GM13976 (cell line): ENCODE results near the gene CCNL2.

Experiments
- DNase-seq: peaks from one replicate; pipeline ENCODE4 v3.0.0; 2012; ENCODE audit warnings: low spot score
- in situ Hi-C: fragments of 300-500 bp; cut with MboI; formaldehyde crosslinking; loops from one replicate; pipeline ENCODE4 v1.12.0; 2022; ENCODE audit warnings: low sequenced_read_pairs, mixed read lengths, inconsistent platforms; ENCODE audit not compliant: unreplicated experiment
- TF ChIP-seq, protein P1 (sequence below): IDR thresholded peaks from 2 replicates; pipeline ENCODE4 v1.5.1; 2012; ENCODE audit warnings: borderline replicate concordance, mild to moderate bottlenecking; ENCODE audit not compliant: insufficient read depth; ENCODE audit errors: extremely low read depth, missing control alignments, control extremely low read depth

The CCNL2 gene

GRCh38 chr1:1426496-1427105 lies 27.5 kb upstream of the CCNL2 start:
- peak; percentile 35 for DNase-seq
- in situ Hi-C loops = no loop called here
- TF ChIP-seq, protein P1, sequence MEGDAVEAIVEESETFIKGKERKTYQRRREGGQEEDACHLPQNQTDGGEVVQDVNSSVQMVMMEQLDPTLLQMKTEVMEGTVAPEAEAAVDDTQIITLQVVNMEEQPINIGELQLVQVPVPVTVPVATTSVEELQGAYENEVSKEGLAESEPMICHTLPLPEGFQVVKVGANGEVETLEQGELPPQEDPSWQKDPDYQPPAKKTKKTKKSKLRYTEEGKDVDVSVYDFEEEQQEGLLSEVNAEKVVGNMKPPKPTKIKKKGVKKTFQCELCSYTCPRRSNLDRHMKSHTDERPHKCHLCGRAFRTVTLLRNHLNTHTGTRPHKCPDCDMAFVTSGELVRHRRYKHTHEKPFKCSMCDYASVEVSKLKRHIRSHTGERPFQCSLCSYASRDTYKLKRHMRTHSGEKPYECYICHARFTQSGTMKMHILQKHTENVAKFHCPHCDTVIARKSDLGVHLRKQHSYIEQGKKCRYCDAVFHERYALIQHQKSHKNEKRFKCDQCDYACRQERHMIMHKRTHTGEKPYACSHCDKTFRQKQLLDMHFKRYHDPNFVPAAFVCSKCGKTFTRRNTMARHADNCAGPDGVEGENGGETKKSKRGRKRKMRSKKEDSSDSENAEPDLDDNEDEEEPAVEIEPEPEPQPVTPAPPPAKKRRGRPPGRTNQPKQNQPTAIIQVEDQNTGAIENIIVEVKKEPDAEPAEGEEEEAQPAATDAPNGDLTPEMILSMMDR = no peak

- peak; percentile 32 for DNase-seq
- in situ Hi-C loops = no loop called here
- TF ChIP-seq, protein P1 = no peak
Measured at GRCh38 chr1:1425753-1426495, 26.8 kb upstream of the CCNL2 start.

DNA sequence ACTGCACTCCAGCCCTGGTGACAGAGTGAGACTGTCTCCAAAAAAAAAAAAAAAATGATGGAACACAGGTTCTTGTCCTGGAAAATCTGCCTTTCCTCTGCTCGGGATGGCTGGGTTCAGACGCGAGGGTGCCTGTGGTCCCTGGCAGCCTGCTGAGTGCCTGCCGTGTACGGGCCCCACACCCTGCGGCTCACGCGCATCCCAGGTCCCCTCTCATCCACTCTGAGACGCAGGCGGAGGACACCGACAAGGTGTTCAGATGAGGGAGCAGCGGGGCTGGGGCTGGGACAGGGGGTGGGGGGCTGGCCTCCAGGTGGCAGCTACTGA lies 26.3 kb upstream of the CCNL2 start:
- DNase-seq = no peak
- TF ChIP-seq, protein P1 = no peak
- in situ Hi-C loops = no loop called here

DNA sequence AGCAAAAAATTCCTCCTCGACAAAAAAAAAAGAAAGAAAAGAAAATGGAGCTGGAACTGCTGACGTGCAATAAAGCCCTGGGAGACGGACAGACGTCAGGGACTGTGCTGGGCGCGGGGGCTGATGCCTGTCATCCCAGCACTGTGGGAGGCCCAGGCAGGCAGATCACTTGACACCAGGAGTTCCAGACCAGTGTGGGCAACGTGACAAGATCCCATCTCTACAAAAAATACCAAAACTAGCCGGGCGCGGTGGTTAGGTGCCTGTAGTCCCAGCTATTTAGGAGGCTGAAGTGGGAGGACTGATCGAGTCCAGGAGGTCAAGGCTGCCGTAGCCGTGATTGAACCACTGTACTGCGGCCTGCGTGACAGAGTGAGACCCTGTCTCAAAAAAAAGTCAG lies 25.6 kb upstream of the CCNL2 start:
- TF ChIP-seq, protein P1 = no peak
- DNase-seq = no peak
- in situ Hi-C loops = no loop called here

DNA sequence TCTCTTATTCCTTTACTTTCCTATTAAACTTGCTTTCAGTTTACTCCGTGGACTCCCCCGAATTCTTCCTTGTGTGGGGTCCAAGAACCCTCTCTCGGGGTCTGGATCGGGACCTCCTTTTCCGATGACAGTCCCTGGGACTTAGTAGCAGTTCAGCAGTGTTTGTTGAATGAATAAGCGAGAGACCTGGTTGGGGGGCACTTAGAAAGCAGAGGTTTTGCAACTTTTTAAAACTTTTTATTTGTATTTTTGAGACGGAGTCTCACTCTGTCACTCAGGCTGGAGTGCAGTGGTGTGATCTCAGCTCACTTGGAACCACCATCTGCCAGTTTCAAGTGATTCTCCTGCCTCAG lies 24.1 kb upstream of the CCNL2 start:
- DNase-seq = no peak
- TF ChIP-seq, protein P1 = no peak
- in situ Hi-C loops = no loop called here

GRCh38 chr1:1422465-1423244 lies 23.5 kb upstream of the CCNL2 start:
- no peak for DNase-seq
- TF ChIP-seq, protein P1 = no peak
- in situ Hi-C loops = no loop called here
